HG03039 (cell line): Measurements from ENCODE around the gene ARHGAP26.
"Not testable (repeated sequence)": the region's sequence is repeated elsewhere in the genome, so short reads cannot be mapped to it uniquely, and the experiment has no call there.

Source experiments
- ATAC-seq: cut with Tn5 transposase; IDR thresholded peaks from one replicate; pipeline ENCODE4 v1.9.1; 2021; ENCODE audit warnings: mild to moderate bottlenecking, moderate library complexity; ENCODE audit not compliant: unreplicated experiment

The ARHGAP26 gene

DNA sequence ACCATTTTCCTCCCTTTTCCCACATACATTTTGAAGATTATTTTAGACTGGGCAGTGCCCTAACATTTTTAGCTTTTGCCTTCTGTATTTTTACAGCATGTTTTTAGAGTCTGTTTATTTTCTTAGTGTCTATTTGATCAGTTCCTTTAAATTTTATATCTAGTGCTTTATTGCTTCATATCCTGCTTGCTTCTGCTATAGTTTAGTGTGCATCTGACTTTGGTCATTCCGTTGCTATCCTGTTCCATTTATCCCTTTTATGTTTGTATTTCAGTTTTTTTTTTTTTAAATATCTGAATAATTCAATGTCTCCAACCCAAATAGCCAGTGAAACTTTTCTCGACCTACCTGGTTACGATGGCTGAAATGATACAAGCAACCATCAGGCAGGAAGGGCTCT lies 203.8 kb downstream of the ARHGAP26 start:
- ATAC-seq = no peak

DNA sequence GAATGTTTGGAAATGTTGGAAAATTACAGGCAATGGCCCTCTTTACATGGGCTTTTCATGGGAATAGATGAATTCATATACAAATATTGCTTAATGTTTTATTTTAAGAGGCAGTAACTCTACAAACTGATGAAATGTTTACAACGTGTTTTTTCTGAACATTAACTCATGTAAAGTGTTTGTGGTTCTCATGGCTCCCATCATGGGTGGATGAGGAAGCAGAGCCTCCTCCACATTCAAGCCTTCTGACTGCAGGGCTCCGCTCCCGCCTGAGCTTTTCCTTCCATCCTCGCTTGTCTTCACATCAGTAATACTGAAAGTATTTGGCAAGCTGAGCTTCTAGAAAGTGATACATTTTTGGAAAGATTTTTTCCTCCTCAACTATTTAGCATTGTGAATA lies 204.2 kb downstream of the ARHGAP26 start:
- ATAC-seq = no peak

DNA sequence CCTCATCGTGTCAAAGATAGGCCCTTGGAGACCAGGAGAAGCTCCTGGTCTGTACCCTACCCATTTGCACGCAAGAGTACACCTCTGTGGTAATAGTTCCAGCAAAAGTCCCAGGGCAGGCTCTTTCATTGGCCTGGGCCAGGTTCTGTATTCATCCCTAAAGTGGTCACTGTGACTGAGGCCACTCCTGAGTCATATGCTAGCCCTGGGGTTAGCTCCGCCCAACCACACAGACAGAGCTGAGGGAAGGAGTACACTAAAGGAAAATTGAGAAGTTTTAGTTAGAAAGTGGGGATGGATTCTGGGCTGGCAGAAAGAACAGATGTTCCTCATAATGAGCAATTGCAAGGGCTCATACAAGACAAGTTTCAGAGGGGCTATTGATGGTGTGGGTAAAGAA lies 206.7 kb downstream of the ARHGAP26 start:
- ATAC-seq = no peak

DNA sequence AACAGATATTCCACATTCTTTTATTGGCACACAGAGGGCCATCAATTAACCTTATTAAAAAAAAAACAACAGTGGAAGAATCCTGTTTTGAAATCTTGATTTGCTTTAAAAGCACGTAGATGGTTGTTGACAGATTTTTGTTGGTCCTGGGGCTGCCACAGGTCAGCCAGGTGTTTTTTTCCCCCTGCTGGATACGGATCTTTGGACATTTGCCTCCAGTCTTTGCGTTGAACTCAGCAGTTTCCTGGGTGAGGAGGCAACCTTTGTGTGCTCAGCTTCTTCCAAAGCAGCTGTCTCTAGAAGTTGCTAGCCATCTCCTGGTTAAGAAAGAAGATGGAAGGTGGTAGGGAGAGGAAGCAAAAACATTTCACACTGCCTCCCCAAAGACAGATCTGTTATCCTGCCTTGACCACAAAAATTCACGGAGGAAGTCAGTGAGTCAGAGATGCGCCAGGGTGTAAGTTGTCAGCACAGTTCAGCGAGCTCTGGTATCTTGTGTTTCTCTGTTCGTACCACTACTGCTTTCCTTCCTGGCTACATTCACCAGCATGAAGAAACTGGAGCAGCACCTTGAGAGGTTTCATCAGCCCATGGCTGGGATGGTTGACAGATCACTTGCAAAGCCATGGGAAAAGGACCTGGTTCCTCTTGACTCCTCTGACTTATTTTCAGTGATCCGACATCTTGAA lies 207.3 kb downstream of the ARHGAP26 start:
- no peak for ATAC-seq

DNA sequence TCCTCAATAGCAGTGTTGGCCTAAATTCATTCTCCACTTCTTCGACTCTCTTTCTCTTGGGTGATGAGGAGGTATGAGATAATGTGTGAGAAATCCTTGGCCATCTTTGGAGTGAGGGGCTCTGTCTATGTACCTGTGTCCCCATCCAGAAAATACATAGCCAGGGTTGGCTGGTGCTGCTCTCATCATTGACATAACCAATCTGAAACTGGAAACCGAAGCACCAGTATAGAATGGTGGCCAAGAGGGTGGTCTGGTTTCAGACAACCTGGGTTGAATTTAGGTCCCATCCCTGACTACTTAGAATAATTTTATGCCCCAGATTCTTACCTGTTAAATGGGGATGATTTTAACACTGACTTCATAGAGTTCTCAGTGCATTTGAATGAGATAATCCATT lies 208.1 kb downstream of the ARHGAP26 start:
- ATAC-seq = no peak

DNA sequence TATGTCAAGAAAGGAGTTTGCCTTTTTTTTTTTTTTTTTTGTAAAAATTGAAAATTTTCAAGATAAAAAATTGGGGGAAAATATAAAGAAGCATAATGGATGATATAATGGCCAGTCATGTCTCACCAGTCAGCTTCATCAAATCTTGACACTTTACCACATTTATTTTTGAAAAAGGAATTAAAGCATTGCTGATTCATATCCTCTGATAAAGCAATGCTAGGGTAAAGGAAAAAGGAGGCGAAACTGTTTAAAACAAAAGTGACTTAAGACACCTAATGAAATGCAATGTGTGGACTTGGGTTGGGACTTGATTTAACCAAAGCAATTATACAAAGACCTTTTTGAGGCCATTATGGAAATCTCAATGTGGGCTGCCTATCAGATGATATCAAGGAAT lies 208.5 kb downstream of the ARHGAP26 start:
- ATAC-seq = no peak

DNA sequence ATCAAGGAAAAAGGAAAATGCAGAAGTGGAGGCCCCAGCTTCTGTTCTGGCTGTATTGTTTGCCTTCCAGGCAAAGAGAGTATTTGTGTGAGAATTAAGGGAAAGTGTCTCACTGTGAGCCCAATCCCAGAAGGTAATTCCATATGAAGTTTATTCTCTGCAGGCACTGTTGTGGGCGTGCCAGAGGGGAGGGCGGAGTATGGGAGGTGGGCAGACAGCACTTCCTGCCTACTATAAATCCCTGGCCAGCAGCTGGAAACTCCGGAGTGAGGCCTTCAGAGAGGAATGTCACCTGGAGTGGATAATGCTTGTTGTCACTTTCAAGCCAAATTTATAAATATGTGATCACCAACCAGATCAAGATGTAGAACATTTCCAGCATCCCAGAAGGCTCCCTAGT lies 209.5 kb downstream of the ARHGAP26 start:
- ATAC-seq = no peak

DNA sequence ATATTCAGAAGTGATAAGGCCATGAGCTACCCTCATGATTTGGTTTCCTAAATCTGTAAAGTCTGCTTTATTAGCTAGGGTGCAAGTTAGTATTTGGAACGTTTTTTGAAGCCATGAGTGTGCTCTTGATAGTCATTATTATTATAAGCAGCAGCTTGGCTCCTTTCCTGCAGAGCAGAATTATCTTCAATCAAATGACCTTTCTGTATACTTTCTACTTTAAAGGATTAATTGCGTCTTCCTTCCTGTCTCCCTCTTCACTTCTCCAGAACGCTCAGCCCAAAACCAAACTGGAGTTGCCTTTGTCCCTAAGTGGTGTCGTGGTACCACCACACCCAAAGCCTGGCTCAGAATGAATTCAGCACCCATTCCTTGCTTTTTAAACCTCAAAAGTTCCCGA lies 211.3 kb downstream of the ARHGAP26 start:
- no peak for ATAC-seq

DNA sequence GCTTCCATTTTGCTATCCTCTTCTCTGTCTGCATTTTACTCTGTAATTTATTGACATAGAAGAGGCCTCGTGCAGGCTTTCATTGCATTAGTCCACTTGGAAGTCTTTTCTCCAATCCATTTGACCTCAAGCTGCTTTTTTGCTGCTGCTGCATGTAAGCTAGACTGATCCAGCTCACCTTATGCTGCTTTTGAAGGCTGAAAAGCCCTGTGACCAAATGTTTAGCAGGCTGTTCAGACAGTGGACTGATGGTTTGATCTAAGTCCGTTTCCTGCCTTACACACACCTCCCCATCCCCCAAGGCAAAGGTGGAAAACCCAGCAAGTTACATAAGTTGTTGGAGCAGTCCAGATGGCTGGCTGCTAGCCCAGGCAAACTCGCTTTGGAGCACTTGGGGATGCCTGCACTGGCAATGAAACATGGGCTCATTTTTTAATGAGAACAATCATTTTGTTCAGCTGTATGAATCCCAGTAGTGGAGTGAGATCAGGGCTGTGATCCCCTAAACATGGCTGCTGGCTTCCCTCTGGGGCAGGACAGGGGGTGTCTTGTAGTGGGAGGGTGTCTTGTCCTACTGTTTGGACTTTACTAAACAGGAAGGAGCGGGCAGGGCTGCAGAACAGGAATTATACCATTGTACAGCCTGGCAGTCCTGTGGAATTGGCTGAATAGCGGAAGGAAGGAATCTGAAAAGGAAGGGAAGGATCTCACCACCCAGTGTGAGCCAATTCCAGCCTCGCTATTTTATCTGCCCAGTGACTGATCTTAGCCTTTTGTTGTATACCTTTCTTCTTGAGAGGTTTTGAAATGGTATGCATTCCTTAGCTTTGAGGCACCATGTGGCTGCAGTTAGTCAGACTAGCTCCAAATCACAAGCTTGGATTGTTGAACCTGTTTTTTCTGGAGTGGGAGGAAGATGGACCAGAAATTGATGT lies 212.0 kb downstream of the ARHGAP26 start:
- no peak for ATAC-seq

DNA sequence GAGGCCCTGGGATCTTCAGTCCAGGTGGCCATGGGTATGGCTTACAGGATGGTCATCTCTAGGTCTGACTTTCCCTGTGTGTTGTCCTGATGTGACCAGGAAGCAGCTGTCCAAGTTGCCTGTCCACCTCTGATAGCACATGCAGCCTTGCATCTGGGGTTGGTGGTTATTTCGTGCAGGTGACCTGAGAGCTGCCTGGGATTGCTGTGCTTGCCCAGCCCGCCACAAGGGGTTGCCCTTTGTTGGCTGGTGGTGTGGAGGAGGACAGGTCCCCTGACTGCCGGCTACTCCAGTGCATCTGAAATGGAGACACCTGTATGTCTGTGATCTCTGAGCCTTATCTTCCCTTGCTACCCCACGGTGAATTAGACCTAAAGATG lies 212.6 kb downstream of the ARHGAP26 start:
- no peak for ATAC-seq

DNA sequence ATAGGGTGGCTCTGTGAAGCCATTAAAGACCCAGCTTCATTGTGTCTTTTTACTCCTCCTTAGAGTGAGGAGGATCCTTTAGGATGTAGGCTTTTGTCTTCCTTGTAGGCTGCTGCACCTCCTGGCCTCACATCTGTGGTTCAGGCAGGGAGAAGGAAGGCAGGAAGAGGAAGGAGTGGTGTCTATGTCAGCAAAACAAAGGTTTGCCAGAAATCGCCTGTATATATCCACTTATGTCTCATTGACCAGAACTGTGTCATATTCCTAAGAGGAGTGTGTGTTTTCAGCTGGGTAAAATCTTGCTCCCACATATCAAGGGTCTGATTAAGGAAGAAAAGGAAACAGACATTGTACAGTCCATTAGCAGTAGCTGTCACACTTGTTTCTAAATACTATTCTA lies 213.8 kb downstream of the ARHGAP26 start:
- no peak for ATAC-seq

DNA sequence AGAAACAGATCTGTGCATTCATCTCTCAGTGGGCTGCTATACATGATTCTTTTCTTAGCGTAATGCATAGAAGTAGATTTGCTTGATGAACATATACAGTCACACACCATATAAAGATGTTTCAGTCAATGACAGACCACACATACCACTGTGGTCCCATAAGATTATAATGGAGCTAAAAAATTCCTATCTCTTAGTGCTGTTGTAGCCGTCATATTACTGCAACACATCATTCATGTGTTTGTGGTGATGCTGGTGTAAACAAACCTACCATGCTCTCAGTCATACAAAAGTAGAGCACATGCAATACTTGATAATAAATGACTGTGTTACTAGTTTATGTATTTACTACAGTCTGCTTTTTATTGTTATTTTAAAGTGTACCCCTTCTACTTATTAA lies 214.3 kb downstream of the ARHGAP26 start:
- ATAC-seq = no peak

DNA sequence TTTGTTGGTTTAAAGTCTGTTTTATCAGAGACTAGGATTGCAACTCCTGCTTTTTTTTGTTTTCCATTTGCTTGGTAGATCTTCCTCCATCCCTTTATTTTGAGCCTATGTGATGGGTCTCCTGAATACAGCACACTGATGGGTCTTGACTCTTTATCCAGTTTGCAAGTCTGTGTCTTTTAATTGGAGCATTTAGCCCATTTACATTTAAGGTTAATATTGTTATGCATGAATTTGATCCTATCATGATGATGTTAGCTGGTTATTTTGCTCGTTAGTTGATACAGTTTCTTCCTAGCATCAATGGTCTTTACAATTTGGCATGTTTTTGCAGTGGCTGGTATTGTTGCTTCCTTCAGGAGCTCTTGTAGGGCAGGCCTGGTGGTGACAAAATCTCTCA lies 219.1 kb downstream of the ARHGAP26 start:
- not testable (repeated sequence) for ATAC-seq

DNA sequence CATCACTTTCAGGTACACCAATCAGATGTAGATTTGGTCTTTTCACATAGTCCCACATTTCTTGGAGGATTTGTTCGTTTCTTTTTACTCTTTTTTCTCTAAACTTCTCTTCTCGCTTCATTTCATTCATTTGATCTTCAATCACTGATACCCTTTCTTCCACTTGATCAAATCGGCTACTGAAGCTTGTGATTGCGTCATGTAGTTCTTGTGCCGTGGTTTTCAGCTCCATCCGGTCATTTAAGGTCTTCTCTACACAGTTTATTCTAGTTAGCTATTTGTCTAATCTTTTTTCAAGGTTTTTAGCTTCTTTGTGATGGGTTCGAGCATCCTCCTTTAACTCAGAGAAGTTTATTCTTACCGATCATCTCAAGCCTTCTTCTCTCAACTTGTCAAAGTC lies 219.9 kb downstream of the ARHGAP26 start:
- ATAC-seq = not testable (repeated sequence)

DNA sequence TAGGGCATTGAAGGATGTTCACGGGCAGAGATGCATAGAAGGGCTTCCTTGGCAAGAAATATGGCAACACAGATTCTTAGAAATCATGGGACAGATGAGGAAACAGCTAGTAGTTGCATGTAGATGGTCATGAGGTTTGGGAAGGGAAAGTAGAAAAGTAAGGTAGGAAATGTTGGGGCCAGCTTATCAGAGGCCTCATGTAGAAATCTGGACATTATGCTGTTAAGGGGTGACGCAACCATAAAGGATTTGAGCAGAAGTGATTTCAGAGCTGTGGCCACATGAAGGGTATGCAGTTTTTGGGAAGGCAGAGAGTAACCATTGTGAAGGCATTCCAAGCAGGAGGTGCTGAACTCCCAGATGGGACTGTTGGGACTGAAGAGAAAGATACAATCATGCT lies 224.0 kb downstream of the ARHGAP26 start:
- ATAC-seq = no peak

DNA sequence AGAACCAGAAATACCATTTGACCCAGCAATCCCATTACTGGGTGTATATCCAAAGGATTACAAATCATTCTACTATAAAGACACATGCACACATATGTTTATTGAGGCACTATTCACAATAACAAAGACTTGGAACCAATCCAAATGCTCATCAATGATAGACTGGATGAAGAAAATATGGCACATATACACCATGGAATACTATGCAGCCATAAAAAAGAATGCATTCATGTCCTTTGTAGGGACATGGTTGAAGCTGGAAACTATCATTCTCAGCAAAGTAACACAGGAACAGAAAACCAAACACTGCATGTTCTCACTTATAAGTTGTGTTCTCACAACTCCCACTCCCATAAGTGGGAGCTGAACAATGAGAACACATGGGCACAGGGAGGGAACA lies 225.4 kb downstream of the ARHGAP26 start:
- not testable (repeated sequence) for ATAC-seq

DNA sequence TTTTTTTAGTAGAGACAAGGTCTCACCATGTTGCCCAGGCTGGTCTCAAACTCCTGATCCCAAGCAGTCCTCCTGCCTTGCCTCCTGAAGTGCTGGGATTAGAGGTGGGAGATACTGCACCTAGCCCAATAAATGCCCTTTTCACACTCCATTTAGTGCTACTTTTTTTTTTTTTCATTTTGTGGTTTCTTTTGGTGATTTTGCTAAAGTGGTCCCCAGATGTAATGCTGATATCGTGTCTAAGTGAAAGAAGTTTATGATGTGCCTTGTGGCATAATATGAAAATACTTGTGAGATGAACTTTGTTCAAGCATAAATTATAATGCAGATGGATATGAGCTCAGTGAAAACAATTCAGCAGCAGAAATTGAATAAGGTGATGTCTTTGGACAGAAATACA lies 227.4 kb downstream of the ARHGAP26 start:
- no peak for ATAC-seq

DNA sequence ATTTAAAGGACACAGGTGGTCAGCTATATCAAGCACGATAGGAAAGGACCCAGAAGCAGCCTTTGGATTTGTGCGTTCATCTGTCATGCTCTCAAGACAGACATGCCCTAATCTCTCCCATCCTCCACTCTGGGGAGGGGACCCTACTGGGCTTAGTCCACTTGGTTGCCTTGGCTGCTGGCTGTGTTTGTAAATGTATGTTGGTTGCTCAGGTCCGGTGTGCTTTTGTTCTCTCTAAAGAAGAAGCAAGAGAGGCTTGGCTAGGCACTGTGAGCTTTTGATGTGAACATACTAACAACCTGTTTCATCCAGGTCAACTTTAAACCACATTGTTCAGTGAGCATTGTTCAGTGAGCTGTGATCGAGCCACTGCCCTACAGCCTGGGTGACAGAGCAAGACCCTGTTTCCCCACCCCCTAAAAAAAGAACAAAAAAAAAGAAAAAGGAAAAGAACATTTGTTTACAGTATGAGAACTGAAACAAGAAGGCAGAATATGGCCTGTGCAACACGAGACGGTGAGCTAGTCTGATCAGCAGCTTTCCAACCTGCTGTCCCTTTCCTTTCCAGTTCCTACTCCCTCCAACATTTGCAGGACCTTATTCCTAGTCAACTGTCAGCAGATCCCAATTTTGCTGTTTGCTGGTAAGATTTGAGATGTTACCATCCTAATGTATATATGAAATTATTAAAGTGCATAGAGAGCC lies 228.3 kb downstream of the ARHGAP26 start:
- no peak for ATAC-seq

DNA sequence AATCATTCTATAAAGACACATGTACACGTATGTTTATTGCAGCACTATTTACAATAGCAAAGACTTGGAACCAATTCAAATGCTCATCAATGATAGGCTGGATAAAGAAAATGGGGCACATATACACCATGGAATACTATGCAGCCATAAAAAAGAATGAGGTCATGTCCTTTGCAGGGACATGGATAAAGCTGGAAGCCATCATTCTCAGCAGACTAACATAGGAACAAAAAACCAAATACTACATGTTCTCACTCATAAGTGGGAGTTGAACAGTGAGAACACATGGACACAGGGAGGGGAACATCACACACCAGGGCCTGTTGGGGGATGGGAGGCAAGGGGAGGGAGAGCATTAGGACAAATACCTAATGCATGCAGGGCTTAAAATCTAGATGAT lies 230.4 kb downstream of the ARHGAP26 start:
- ATAC-seq = not testable (repeated sequence)

DNA sequence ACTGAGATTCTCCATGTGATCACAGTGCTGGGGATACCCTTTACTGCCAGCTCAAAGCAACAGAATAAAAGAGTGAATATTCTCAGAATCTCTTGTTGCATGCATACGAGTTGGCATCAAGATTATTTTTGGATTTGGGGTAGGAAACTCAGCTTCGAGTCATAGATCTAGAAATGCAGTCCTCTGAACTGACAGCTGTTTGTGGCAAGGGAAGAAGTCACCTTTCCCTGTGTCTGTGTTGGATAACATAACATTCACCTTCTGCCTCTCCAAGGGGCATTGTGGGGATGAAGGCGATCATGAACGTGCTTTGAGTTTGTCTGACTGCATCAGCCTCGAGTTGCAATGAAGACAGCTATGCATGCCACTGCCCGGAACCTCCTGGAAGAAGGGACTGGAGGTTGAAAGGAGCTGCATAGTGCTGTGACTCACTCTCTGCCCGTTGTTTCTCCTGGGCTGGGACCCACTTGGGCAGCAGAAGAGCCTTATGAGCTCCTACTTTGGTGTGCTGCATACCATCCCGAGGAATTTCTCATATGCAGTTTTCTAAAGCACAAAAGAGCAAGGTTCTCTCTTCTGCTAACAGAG lies 231.7 kb downstream of the ARHGAP26 start:
- no peak for ATAC-seq
